HepG2 (cell line): Measurements from ENCODE around the gene C10orf90. TPM values are rescaled to one million over a fixed set of nuclear protein-coding genes. Genes with fewer than 3 reads are reported as not detected.

Experiments used
- ATAC-seq: fragments of 200-7000 bp; cut with Tn5 transposase; 3 replicates; pipeline ENCODE4 v1.9.1; 2020; ENCODE audit warnings: mild to moderate bottlenecking, moderate library complexity
- BruUV-seq: library from RNA; stranded (reverse); fragments of 400-500 nt; replicated peaks from 2 replicates; lab custom pipeline; 2021; lab: Mats Ljungman, UMichigan
- CTCF ChIA-PET: fragments of 300-600 bp; formaldehyde crosslinking; extraction: SDS; loops from one replicate; lab custom pipeline; 2021; ENCODE audit warnings: low total read pairs, inconsistent platforms, low intra/inter-chr PET ratio; lab: Yijun Ruan, JAX
- POLR2A ChIA-PET: fragments of 350-600 bp; sonication (Branson Sonifier 250); formaldehyde crosslinking; loops from one replicate; lab custom pipeline; 2020; ENCODE audit warnings: antibody characterized with exemption, inconsistent platforms; lab: Yijun Ruan, JAX
- DNase-seq: peaks from one replicate; pipeline ENCODE4 v3.0.0-alpha.2; 2015; ENCODE audit warnings: low spot score
- FAIRE-seq: peaks from 3 replicates; lab custom pipeline; 2011; peaks lifted over from hg19 to GRCh38; lab: Jason Lieb, UNC
- H2AFZ ChIP-seq: one replicate; pipeline ENCODE4 v1.6.1; 2011; ENCODE audit warnings: low read length, inconsistent platforms
- H3K27ac ChIP-seq: fragments of 300-600 bp; 3 replicates; pipeline ENCODE4 v1.8.0; 2011; ENCODE audit warnings: mixed run types, mild to moderate bottlenecking, mixed read lengths, low read length, inconsistent platforms; ENCODE audit not compliant: insufficient read depth; ENCODE audit errors: extremely low read length
- H3K27me3 ChIP-seq, 2 experiments: fragments of 200-600 bp in 1 of 2; 2 replicates in 1 of 2; 3 replicates in 1 of 2; pipeline versions ENCODE4 v1.6.0 to v1.8.0; 2011; ENCODE audit warnings: low read length in 2 of 2, mild to moderate bottlenecking in 2 of 2, moderate library complexity in 2 of 2, inconsistent platforms in 1 of 2; ENCODE audit not compliant: insufficient read depth in 2 of 2, control insufficient read depth in 1 of 2
- H3K36me3 ChIP-seq, 2 experiments: fragments of 200-600 bp in 1 of 2; replicated peaks in 1 of 2; 2 replicates in 1 of 2; 3 replicates in 1 of 2; pipeline versions ENCODE4 v1.5.1 to v1.8.0; 2011; ENCODE audit warnings: low read length in 2 of 2, inconsistent platforms in 1 of 2; ENCODE audit not compliant: insufficient read depth in 2 of 2, control insufficient read depth in 1 of 2
- H3K4me1 ChIP-seq: 2 replicates; pipeline ENCODE4 v1.5.1; 2012; ENCODE audit warnings: low read length, inconsistent platforms; ENCODE audit not compliant: insufficient read depth
- H3K4me2 ChIP-seq: 2 replicates; pipeline ENCODE4 v1.6.0; 2011; ENCODE audit warnings: low read depth, low read length, inconsistent platforms
- H3K4me3 ChIP-seq, 3 experiments: fragments of 200-600 bp in 1 of 3; sonication (generic), shearing (Covaris generic) in 1 of 3; replicated peaks in 1 of 3; 2 replicates each; pipeline ENCODE4 v1.5.1; 2011 to 2016; ENCODE audit warnings: low read length in 3 of 3, inconsistent platforms in 2 of 3, low read depth in 2 of 3, mild to moderate bottlenecking in 2 of 3, control low read depth in 1 of 3, mixed read lengths in 1 of 3; ENCODE audit not compliant: insufficient read depth in 1 of 3
- H3K79me2 ChIP-seq: one replicate; pipeline ENCODE4 v1.6.1; 2011; ENCODE audit warnings: low read length, inconsistent platforms; ENCODE audit not compliant: insufficient read depth
- H3K9ac ChIP-seq: 2 replicates; pipeline ENCODE4 v1.6.0; 2011; ENCODE audit warnings: mild to moderate bottlenecking, low read depth, low read length, inconsistent platforms; ENCODE audit not compliant: insufficient read depth
- H3K9me3 ChIP-seq: 2 replicates; pipeline ENCODE4 v1.5.1; 2012; ENCODE audit warnings: mild to moderate bottlenecking, low read length
- H4K20me1 ChIP-seq: 2 replicates; pipeline ENCODE4 v1.6.0; 2011; ENCODE audit warnings: inconsistent platforms, mild to moderate bottlenecking, low read length, moderate library complexity; ENCODE audit not compliant: insufficient read depth
- HMGXB3 ChIP-seq: sonication (generic); formaldehyde crosslinking; IDR thresholded peaks from 2 replicates; pipeline ENCODE4 v1.4.0; 2020; ENCODE audit warnings: missing genetic modification reagents, borderline replicate concordance
- KAT7 ChIP-seq: IDR thresholded peaks from 2 replicates; pipeline ENCODE4 v1.6.1; 2018; ENCODE audit warnings: borderline replicate concordance, missing compliant biosample characterization
- NRL ChIP-seq: sonication (generic); formaldehyde crosslinking; IDR thresholded peaks from 2 replicates; pipeline ENCODE4 v1.5.0; 2020; ENCODE audit warnings: missing genetic modification reagents, mild to moderate bottlenecking, moderate library complexity, borderline replicate concordance
- ZBTB25 ChIP-seq: IDR thresholded peaks from 2 replicates; pipeline ENCODE4 v1.6.1; 2018; ENCODE audit warnings: missing genetic modification reagents
- ZBTB37 ChIP-seq: sonication (generic); formaldehyde crosslinking; IDR thresholded peaks from 2 replicates; pipeline ENCODE4 v1.4.0; 2020; ENCODE audit warnings: mild to moderate bottlenecking, missing genetic modification reagents
- ZNF280B ChIP-seq: sonication (generic); formaldehyde crosslinking; IDR thresholded peaks from 2 replicates; pipeline ENCODE4 v1.5.0; 2020; ENCODE audit warnings: missing genetic modification reagents, mild to moderate bottlenecking, borderline replicate concordance
- ZNF383 ChIP-seq: sonication (generic); formaldehyde crosslinking; IDR thresholded peaks from 2 replicates; pipeline ENCODE4 v1.4.0; 2020; ENCODE audit warnings: missing genetic modification reagents, mild to moderate bottlenecking, borderline replicate concordance
- ZNF784 ChIP-seq: sonication (generic); formaldehyde crosslinking; IDR thresholded peaks from 2 replicates; pipeline ENCODE4 v1.5.1; 2020; ENCODE audit warnings: missing genetic modification reagents, mild to moderate bottlenecking, borderline replicate concordance
- WGBS: methylation state at CpG from one replicate; pipeline ENCODE4 v1.1.6; 2017; ENCODE audit warnings: low lambda C conversion rate; 5-methylcytosine and 5-hydroxymethylcytosine counted together
- in situ Hi-C: cut with HindIII; loops from 2 replicates; pipeline ENCODE4 v1.10.0; 2017; ENCODE audit warnings: low pct_unique_long_range_greater_than_20kb; ENCODE audit not compliant: extremely low pct_ligation_motif_present
- intact Hi-C: fragments of 100-400 bp; cut with micrococcal nuclease; formaldehyde crosslinking; loops from one replicate; pipeline ENCODE4 v1.10.0; 2022; ENCODE audit not compliant: unreplicated experiment
- polyA plus RNA-seq, 8 experiments: library from polyadenylated mRNA; depleted of rRNA in 3 of 8; stranded (reverse) in 7 of 8; unstranded in 1 of 8; fragments of >200 nt; fragmentation: Illumina TruSeq in 4 of 8; extraction: Trizol in 4 of 8; gene quantifications; 2 replicates each; pipeline versions ENCODE4 v1.2.1 to v1.2.3, GENCODE V29; 2011 to 2016; ENCODE audit warnings: low read depth in 4 of 8, missing spikeins in 1 of 8, mixed read lengths in 1 of 8; ENCODE audit not compliant: insufficient read depth in 1 of 8
- total RNA-seq, 5 experiments: library from RNA; depleted of rRNA; stranded (reverse); fragments of >200 nt; fragmentation: Illumina TruSeq; extraction: Trizol; gene quantifications; 2 replicates each; pipeline ENCODE4 v1.2.3, GENCODE V29; 2016; ENCODE audit warnings: low read depth in 1 of 5

Gene C10orf90
- total and polyA plus RNA-seq, 2 of the 13 experiments (the other 11 are each of a cell fraction or from before 2014, with no cell fraction given), result not detected

- TF ChIP-seq NRL (CRISPR knock-in tag) (no peak), KAT7 (CRISPR knock-in tag) (no peak)
- TF ChIP-seq, all 625 proteins: peak for 0
These were observed 191.1 kb downstream of the C10orf90 start (continued) for GRCh38 chr10:126479280-126479895.

GRCh38 chr10:126478546-126478945 lies 191.9 kb downstream of the C10orf90 start:
- no peak for FAIRE-seq
- peaks cover 0 to 19% of the 10 kb centered on the region in 2 experiments; a peak in 3 of 5 replicates for H3K27me3 ChIP-seq
- no peak for DNase-seq
- no peak overlapping the region for H3K4me3 ChIP-seq
- intact Hi-C loops, result no loop called here
- CTCF ChIA-PET, result no interaction called here
- H4K20me1 ChIP-seq, result no peaks in the 10 kb centered on the region
- in situ Hi-C loops, result no loop called here
- 11% methylated on average over 6 of the region's 6 CpGs for WGBS
- no peak overlapping the region for H3K27ac ChIP-seq
- no peaks in the 10 kb centered on the region for H3K36me3 ChIP-seq
- POLR2A ChIA-PET, result no interaction called here
- H3K9ac ChIP-seq, result no peak overlapping the region
- no peaks in the 10 kb centered on the region for H3K79me2 ChIP-seq
- no peaks in the 10 kb centered on the region for H3K9me3 ChIP-seq
- ATAC-seq, result no peak
- no peak overlapping the region for H3K4me2 ChIP-seq
- TF ChIP-seq ZBTB37, result no peak
- no peak for TF ChIP-seq ZNF383 (CRISPR knock-in tag)
- no peak for TF ChIP-seq ZBTB25 (CRISPR knock-in tag)
- TF ChIP-seq ZNF280B (CRISPR knock-in tag), result no peak
- no peak for TF ChIP-seq ZNF784 (CRISPR knock-in tag)
- TF ChIP-seq HMGXB3 (CRISPR knock-in tag), result no peak
- TF ChIP-seq, all 625 proteins: peak for 0
- no TSS peak for BruUV-seq
- Histone ChIP-seq H2AFZ (no peak overlapping the region), H3K4me1 (no peaks in the 10 kb centered on the region)
